Sigmoid colon (tissue), 4 donors: ENCODE measurements around the gene FZD10.

ENCODE experiments used
- CTCF ChIP-seq, 4 experiments: fragments of 450-650 bp in 3 of 4; fragments of 200-600 bp in 1 of 4; IDR thresholded peaks; one replicate each; pipeline ENCODE4 v1.5.1; 2016 to 2019; ENCODE audit warnings: antibody characterized with exemption in 4 of 4, mild to moderate bottlenecking in 3 of 4, moderate library complexity in 2 of 4
- POLR2A ChIP-seq, 2 donors: fragments of 450-650 bp; IDR thresholded peaks; one replicate each; pipeline ENCODE4 v1.6.1; 2016; ENCODE audit warnings: antibody characterized with exemption in 2 of 2, mild to moderate bottlenecking in 2 of 2, moderate library complexity in 2 of 2
- POLR2AphosphoS5 ChIP-seq, 4 donors: sonication (generic); formaldehyde crosslinking; IDR thresholded peaks; one replicate each; pipeline ENCODE4 v1.6.1; 2017; ENCODE audit warnings: antibody characterized with exemption in 4 of 4

DNA sequence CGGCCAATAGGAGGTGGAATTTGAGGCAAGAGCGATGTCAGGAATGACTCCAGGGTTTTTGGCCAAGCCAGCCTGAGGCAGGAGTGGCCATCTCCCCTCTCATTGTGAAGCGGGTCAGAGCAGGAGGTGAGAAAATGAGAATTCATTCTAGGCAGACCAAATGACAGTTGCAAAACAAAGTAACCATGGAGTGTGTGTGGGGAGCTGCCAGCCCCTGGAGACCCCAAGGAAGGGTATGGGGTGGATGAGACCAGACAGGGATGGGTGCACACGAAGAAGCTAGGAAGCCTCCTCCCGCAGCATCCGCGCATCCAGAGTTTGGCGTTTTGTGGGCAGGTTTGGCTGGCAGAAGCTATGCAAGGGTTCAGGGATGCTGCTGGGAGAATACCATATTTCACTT lies 38.8 kb downstream of the FZD10 start:
- no peak for TF ChIP-seq CTCF (IDR thresholded peaks at IDR 0.05)
- TF ChIP-seq POLR2AphosphoS5 (IDR thresholded peaks at IDR 0.05), result no peak
- TF ChIP-seq POLR2A (IDR thresholded peaks at IDR 0.05), result no peak
